ENCODE results near the gene COX4I2. TPM values are rescaled to one million over a fixed set of nuclear protein-coding genes. Genes with fewer than 3 reads are reported as not detected.
"Not testable (repeated sequence)": the region's sequence is repeated elsewhere in the genome, so short reads cannot be mapped to it uniquely, and the experiment has no call there.

The COX4I2 gene
- total RNA-seq, 4 donors from 2014 or later, result 2.1 to 14.2 (median 7.1) TPM

- Histone ChIP-seq H3K9me3 (no peaks in the 10 kb centered on the region), H3K36me3 (peaks cover 0 to 22% (median 0%) of the 10 kb centered on the region in 4 donors), H3K4me1 (peaks cover 57 to 83% (median 80%) of the 10 kb centered on the region in 4 donors), H3K27me3 (no peaks in the 10 kb centered on the region), H3K4me3 (peak overlapping the region; percentile 71 to 83 (median 74)), H3K27ac (replicated peaks in 1 of 4) (peak overlapping the region; percentile 91 to 98 (median 94))
- TF ChIP-seq EP300 (IDR thresholded peaks at IDR 0.05) (no peak), CTCF (IDR thresholded peaks at IDR 0.05) (no peak), POLR2A (IDR thresholded peaks at IDR 0.05; ENCODE audit: low read depth) (no peak), POLR2AphosphoS5 (IDR thresholded peaks at IDR 0.05) (no peak)
- no peak for DNase-seq (ENCODE audit: extremely low spot score)
- intact Hi-C loops (cut with DNase I), result no loop called here
- 44% methylated on average over 8 of the region's 9 CpGs for WGBS
Observed at GRCh38 chr20:31607640-31608250, 30.0 kb upstream of the COX4I2 start.

- H3K9me3 ChIP-seq, result no peaks in the 10 kb centered on the region
- TF ChIP-seq EP300 (IDR thresholded peaks at IDR 0.05) (peak; percentile 70), POLR2AphosphoS5 (IDR thresholded peaks at IDR 0.05) (peak; percentile 90 to 91), CTCF (IDR thresholded peaks at IDR 0.05) (peak in 1 of 3 experiments; percentile 4), POLR2A (IDR thresholded peaks at IDR 0.05; ENCODE audit: low read depth) (no peak)
- no peaks in the 10 kb centered on the region for H3K27me3 ChIP-seq
- no peak for DNase-seq (ENCODE audit: extremely low spot score)
- 25% methylated on average over 16 of the region's 45 CpGs for WGBS
- peak overlapping the region; percentile 91 to 98 (median 94) for H3K27ac ChIP-seq (replicated peaks in 1 of 4)
- H3K4me3 ChIP-seq, result peak overlapping the region; percentile 71 to 83 (median 74)
- peaks cover 0 to 22% (median 0%) of the 10 kb centered on the region in 4 donors for H3K36me3 ChIP-seq
- peaks cover 52 to 82% (median 79%) of the 10 kb centered on the region in 4 donors for H3K4me1 ChIP-seq
- intact Hi-C loops (cut with DNase I), result no loop called here
Observed at GRCh38 chr20:31608251-31608945, 29.3 kb upstream of the COX4I2 start.

DNA sequence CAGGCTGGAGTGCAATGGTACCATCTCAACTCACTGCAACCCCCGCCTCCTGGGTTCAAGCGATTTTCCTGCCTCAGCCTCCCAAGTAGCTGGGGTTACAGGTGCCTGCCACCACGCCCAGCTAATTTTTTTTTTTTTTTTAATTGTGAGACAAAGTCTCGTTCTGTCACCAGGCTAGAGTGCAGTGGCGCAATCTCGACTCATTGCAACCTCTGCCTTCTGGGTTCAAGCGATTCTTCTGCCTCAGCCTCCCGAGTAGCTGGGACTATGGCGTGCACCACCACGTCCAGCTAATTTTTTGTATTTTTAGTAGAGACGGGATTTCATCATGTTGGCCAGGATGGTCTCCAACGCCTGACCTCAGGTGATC is 25.5 kb upstream of the COX4I2 start:
- H3K9me3 ChIP-seq; DNase-seq (ENCODE audit: extremely low spot score); H3K4me3 ChIP-seq; H3K27me3 ChIP-seq; H3K36me3 ChIP-seq: not testable (repeated sequence)
- Histone ChIP-seq H3K27ac (replicated peaks in 1 of 4) (peak overlapping the region in 1 of 4 donors; percentile 94), H3K4me1 (peaks cover 44 to 54% (median 50%) of the 10 kb centered on the region in 4 donors)
- intact Hi-C loops (cut with DNase I), result loop anchor here (2.0 kb wide), 1 partner anchor 49 kb away; no protein-coding TSS in a partner anchor
- 88% methylated on average over 12 of the region's 12 CpGs for WGBS

GRCh38 chr20:31615416-31615815 is 22.3 kb upstream of the COX4I2 start:
- Histone ChIP-seq H3K27me3 (no peaks in the 10 kb centered on the region), H3K9me3 (no peaks in the 10 kb centered on the region), H3K4me3 (no peak overlapping the region), H3K27ac (replicated peaks in 1 of 4) (no peak overlapping the region), H3K4me1 (peaks cover 21 to 27% (median 23%) of the 10 kb centered on the region in 4 donors), H3K36me3 (no peaks in the 10 kb centered on the region)
- WGBS, result 95% methylated on average over 8 of the region's 8 CpGs
- no peak for TF ChIP-seq CTCF (IDR thresholded peaks at IDR 0.05)
- no peak for TF ChIP-seq POLR2A (IDR thresholded peaks at IDR 0.05; ENCODE audit: low read depth)
- no peak for TF ChIP-seq EP300 (IDR thresholded peaks at IDR 0.05)
- TF ChIP-seq POLR2AphosphoS5 (IDR thresholded peaks at IDR 0.05), result no peak
- intact Hi-C loops (cut with DNase I), result no loop called here
- no peak for DNase-seq (ENCODE audit: extremely low spot score)

GRCh38 chr20:31617432-31618104 is 20.1 kb upstream of the COX4I2 start:
- intact Hi-C loops (cut with DNase I), result no loop called here
- Histone ChIP-seq H3K27me3 (no peaks in the 10 kb centered on the region), H3K27ac (replicated peaks in 1 of 4) (no peak overlapping the region), H3K4me1 (peaks cover 8 to 14% (median 13%) of the 10 kb centered on the region in 4 donors), H3K9me3 (no peaks in the 10 kb centered on the region), H3K36me3 (no peaks in the 10 kb centered on the region), H3K4me3 (no peak overlapping the region)
- DNase-seq (ENCODE audit: extremely low spot score), result no peak
- WGBS, result 83% methylated on average over 6 of the region's 6 CpGs
- TF ChIP-seq EP300 (IDR thresholded peaks at IDR 0.05) (no peak), POLR2A (IDR thresholded peaks at IDR 0.05; ENCODE audit: low read depth) (no peak), CTCF (IDR thresholded peaks at IDR 0.05) (no peak), POLR2AphosphoS5 (IDR thresholded peaks at IDR 0.05) (no peak)

Data from esophagus muscularis mucosa (tissue), 4 donors.